T-cell (primary cell): ENCODE data around the gene GPR179. TPM values are rescaled to one million over a fixed set of nuclear protein-coding genes. Genes with fewer than 3 reads are reported as not detected.

Experiments
- ATAC-seq, 4 experiments: fragments of 200-7000 bp in 3 of 4; fragments of 150-1000 bp in 1 of 4; cut with Tn5 transposase; replicated peaks in 1 of 4; 1 replicate in 3 of 4; 2 replicates in 1 of 4; pipeline ENCODE4 v1.10.0; 2021; ENCODE audit warnings: moderate library complexity in 3 of 4, mild to moderate bottlenecking in 2 of 4, moderate number of reproducible peaks in 1 of 4
- CTCF ChIA-PET, 2 donors: fragments of 300-600 bp; sonication (Branson Sonifier 250); formaldehyde crosslinking; loops; one replicate each; lab custom pipeline; 2022; ENCODE audit warnings: antibody characterized with exemption in 2 of 2; lab: Charles Lee
- POLR2A ChIA-PET, 2 donors: fragments of 300-600 bp; sonication (Branson Sonifier 250); formaldehyde crosslinking; loops; one replicate each; lab custom pipeline; 2022; ENCODE audit warnings: antibody characterized with exemption in 2 of 2; lab: Charles Lee
- DNase-seq, 35 experiments: peaks; one replicate each; pipeline versions ENCODE4 v3.0.0 to v3.0.0-alpha.2; 2013 to 2023
- H3K27ac ChIP-seq: one replicate; pipeline ENCODE4 v1.5.1; 2013; ENCODE audit warnings: low read length
- H3K27me3 ChIP-seq, 2 experiments: replicated peaks in 1 of 2; 1 replicate in 1 of 2; 2 replicates in 1 of 2; pipeline versions ENCODE4 v1.6.1 to v1.7.0; 2013; ENCODE audit warnings: low read length in 1 of 2, mixed read lengths in 1 of 2; ENCODE audit not compliant: control insufficient read depth in 2 of 2, insufficient read depth in 2 of 2; ENCODE audit errors: extremely low read depth in 1 of 2
- H3K36me3 ChIP-seq, 2 donors: 1 replicate in 1 of 2; 2 replicates in 1 of 2; pipeline versions ENCODE4 v1.6.1 to v1.7.0; 2013; ENCODE audit warnings: low read length in 1 of 2; ENCODE audit not compliant: control insufficient read depth in 2 of 2, insufficient read depth in 1 of 2; ENCODE audit errors: extremely low read depth in 1 of 2
- H3K4me1 ChIP-seq, 2 experiments: 1 replicate in 1 of 2; 2 replicates in 1 of 2; pipeline versions ENCODE4 v1.6.1 to v1.7.0; 2013; ENCODE audit warnings: low read length in 2 of 2, mixed read lengths in 1 of 2; ENCODE audit not compliant: insufficient read depth in 2 of 2, control insufficient read depth in 1 of 2; ENCODE audit errors: extremely low read depth in 1 of 2
- H3K4me3 ChIP-seq, 2 donors: 1 replicate in 1 of 2; 2 replicates in 1 of 2; pipeline versions ENCODE4 v1.5.1 to v1.7.0; 2013; ENCODE audit warnings: mild to moderate bottlenecking in 2 of 2, low read length in 1 of 2, moderate library complexity in 1 of 2; ENCODE audit not compliant: control insufficient read depth in 1 of 2; ENCODE audit errors: extremely low read depth in 1 of 2
- H3K9me3 ChIP-seq: 2 replicates; pipeline ENCODE4 v1.7.0; 2013
- H3K27ac Mint-ChIP-seq, 2 donors: one replicate each; pipeline ENCODE4 v1.8.0; 2020 to 2021; ENCODE audit warnings: mild to moderate bottlenecking in 2 of 2, mixed read lengths in 2 of 2
- H3K27me3 Mint-ChIP-seq, 2 donors: one replicate each; pipeline ENCODE4 v1.8.0; 2021 to 2022; ENCODE audit warnings: mixed read lengths in 2 of 2
- H3K36me3 Mint-ChIP-seq: one replicate; pipeline ENCODE4 v1.8.0; 2021; ENCODE audit warnings: mixed read lengths
- H3K4me1 Mint-ChIP-seq, 3 donors: one replicate each; pipeline ENCODE4 v1.8.0; 2020 to 2022; ENCODE audit warnings: mixed read lengths in 3 of 3, mild to moderate bottlenecking in 1 of 3
- H3K4me3 Mint-ChIP-seq, 3 donors: one replicate each; pipeline ENCODE4 v1.8.0; 2020 to 2022; ENCODE audit warnings: mild to moderate bottlenecking in 3 of 3, mixed read lengths in 3 of 3, moderate library complexity in 3 of 3
- H3K9me3 Mint-ChIP-seq, 3 donors: one replicate each; pipeline ENCODE4 v1.8.0; 2020 to 2022; ENCODE audit warnings: mixed read lengths in 3 of 3
- WGBS: methylation state at CpG from one replicate; pipeline ENCODE4 v1.1.5; 2013; ENCODE audit warnings: missing lambda C conversion rate; ENCODE audit not compliant: insufficient coverage; 5-methylcytosine and 5-hydroxymethylcytosine counted together
- total RNA-seq, 35 experiments: library from RNA in 6 of 35; stranded (reverse) in 6 of 35; fragments of 120-200 nt in 1 of 35; gene quantifications; one replicate each; pipeline versions ENCODE4 v1.2.1 to v1.2.4 and lab custom pipeline; 2013 to 2026

Gene GPR179
- total RNA-seq, 5 donors from 2014 or later (not counting 1 experiment from before 2014, with no cell fraction given): 0.03 to 0.53 (median 0.08) TPM; not detected in 1

DNA sequence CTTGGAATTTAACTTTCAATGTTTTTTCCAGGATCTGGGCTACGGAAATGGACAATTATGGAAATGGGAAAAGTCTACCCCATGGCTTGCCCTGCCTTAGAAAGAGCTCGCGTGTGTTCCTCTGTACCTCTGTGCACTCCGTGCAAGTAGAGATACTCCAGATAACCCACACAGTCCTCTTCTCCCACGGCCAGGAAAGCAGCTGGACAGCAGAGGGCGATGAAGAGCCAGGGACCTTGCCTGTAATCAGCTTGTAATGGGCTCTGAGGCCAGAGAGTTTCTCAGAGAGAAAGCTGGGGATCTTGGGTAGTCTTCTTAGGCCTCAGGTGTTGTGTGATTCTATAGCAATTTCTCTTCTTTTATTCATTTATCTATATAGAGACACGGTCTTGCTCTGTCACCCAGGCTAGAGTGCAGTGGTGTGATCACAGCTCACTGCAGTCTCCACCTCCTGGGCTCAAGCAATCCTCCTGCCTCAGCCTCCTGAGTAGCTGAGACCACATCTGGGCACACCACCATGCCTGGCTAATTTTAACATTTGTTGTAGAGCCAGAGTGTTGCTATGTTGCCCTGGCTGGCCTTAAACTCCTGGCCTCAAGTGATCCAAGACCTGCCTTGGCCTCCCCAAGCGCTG, 5.5 kb upstream of the GPR179 start:
- Histone ChIP-seq H3K36me3 (no peaks in the 10 kb centered on the region), H3K27ac (no peak overlapping the region), H3K9me3 (no peaks in the 10 kb centered on the region), H3K4me3 (no peak overlapping the region), H3K27me3 (peaks cover 0 to 6% of the 10 kb centered on the region in 2 experiments), H3K4me1 (peaks cover 3 to 19% of the 10 kb centered on the region in 2 experiments)
- CTCF ChIA-PET: interaction anchor here (0.6 to 4.3 kb wide), 14 partner anchors 10 to 210 kb away, joined by 3 to 51 read pairs (median 4); no protein-coding TSS in a partner anchor
- ATAC-seq (peak; percentile 47 to 53 (median 52)), DNase-seq (peak; percentile 59 to 89 (median 79))
- WGBS: 100% methylated on average over 1 of the region's 8 CpGs
- Mint-ChIP-seq H3K9me3 (no peaks in the 10 kb centered on the region), H3K36me3 (no peaks in the 10 kb centered on the region), H3K4me3 (peak overlapping the region in 1 of 3 donors; percentile 25), H3K4me1 (peaks cover 24 to 27% (median 27%) of the 10 kb centered on the region in 3 donors), H3K27me3 (peaks cover 0 to 7% of the 10 kb centered on the region in 2 donors), H3K27ac (no peak overlapping the region)
- POLR2A ChIA-PET: no interaction called here

DNA sequence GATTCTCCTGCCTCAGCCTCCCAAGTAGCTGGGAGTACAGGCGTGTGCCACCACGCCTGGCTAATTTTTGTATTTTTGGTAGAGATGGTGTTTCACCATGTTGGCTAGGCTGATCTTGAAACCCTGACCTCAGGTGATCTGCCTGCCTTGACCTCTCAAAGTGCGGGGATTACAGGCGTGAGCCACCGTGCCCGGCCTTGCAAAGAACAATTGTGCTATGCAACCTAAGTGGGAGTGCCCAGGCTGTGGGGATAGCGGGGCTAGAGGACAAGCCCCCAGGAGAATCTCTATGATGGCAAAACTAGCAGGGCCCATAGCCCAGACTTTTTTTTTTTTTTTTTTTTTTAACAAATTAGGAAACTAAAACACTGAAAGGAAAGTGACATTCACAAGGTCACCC, 2.0 kb upstream of the GPR179 start:
- CTCF ChIA-PET: interaction anchor here in 1 of 2 donors (0.8 kb wide), 1 partner anchor 70 kb away, joined by 3 read pairs; no protein-coding TSS in a partner anchor
- Mint-ChIP-seq H3K27me3 (peaks cover 8 to 12% of the 10 kb centered on the region in 2 donors), H3K9me3 (no peaks in the 10 kb centered on the region), H3K4me1 (peaks cover 6 to 7% (median 6%) of the 10 kb centered on the region in 3 donors), H3K27ac (no peak overlapping the region), H3K36me3 (no peaks in the 10 kb centered on the region), H3K4me3 (no peak overlapping the region)
- Histone ChIP-seq H3K36me3 (no peaks in the 10 kb centered on the region), H3K27me3 (peaks cover 0 to 29% of the 10 kb centered on the region in 2 experiments), H3K9me3 (no peaks in the 10 kb centered on the region), H3K4me1 (no peaks in the 10 kb centered on the region), H3K4me3 (no peak overlapping the region), H3K27ac (no peak overlapping the region)
- POLR2A ChIA-PET: interaction anchor here in 1 of 2 donors (0.6 kb wide), 1 partner anchor 900 kb away, joined by 14 read pairs; no protein-coding TSS in a partner anchor
- DNase-seq (no peak), ATAC-seq (no peak)
- 97% methylated on average over 5 of the region's 7 CpGs for WGBS

DNA sequence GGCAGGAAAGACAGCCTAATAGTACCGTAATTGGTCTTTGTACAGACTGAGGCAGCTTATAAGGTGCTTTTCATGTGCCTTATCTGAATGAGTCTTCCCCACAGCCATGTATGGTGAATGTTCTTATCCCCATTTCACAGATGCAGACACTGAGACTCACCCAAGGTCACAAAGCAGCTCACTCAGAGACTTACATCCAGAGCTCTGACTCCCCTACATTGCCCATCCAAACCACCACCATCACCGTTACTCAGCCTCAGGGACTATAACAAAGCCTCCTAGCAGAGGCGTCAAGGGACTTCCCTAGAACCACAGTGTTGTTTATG, 627 bp upstream of the GPR179 start:
- Histone ChIP-seq H3K4me1 (no peaks in the 10 kb centered on the region), H3K9me3 (no peaks in the 10 kb centered on the region), H3K4me3 (no peak overlapping the region), H3K27ac (no peak overlapping the region), H3K27me3 (peaks cover 0 to 29% of the 10 kb centered on the region in 2 experiments), H3K36me3 (no peaks in the 10 kb centered on the region)
- Mint-ChIP-seq H3K27me3 (peaks cover 8 to 12% of the 10 kb centered on the region in 2 donors), H3K4me1 (peaks cover 3 to 6% (median 4%) of the 10 kb centered on the region in 3 donors), H3K27ac (no peak overlapping the region), H3K9me3 (no peaks in the 10 kb centered on the region), H3K4me3 (no peak overlapping the region), H3K36me3 (no peaks in the 10 kb centered on the region)
- no peak for DNase-seq
- ChIA-PET POLR2A (no interaction called here), CTCF (interaction anchor here in 1 of 2 donors (0.5 kb wide), 1 partner anchor 594 kb away, joined by 3 read pairs; no protein-coding TSS in a partner anchor)
- 79% methylated on average over 2 of the region's 3 CpGs for WGBS
- no peak for ATAC-seq

DNA sequence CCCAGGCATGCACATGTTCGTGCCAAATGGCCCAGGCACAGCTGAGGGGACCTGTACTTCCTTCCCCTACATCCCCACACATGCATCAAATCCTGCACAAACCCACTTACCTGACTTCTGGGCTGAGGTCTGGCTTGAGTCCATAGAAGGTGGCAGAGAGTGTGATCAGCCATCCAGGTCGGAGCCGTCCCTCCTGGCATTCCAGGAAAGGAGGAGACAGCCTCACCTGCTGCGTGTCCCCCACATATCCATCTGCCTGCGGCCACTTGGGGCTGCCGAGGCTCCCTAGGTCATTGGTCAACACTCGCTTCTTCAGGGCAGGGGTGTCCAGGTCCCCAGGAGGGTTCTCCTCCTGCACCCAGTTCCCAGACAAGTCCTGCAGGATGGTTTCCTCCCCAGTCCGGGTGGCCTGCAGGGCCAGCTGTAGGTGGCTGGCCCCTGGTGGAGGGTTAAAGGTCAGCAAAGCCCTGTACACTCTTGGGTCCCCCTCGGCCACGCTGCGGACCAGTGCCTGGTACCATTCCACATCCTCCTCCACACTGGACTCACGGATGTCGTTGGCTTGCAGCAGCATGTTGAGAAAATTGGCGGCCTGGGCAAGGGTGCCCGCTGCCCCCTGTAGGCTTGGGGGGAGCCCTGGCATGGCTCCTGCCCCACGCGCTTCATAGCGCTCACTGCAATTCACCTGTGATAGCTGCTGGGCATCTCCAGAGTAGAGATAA, 709 bp downstream of the GPR179 start:
- Mint-ChIP-seq H3K27ac (no peak overlapping the region), H3K9me3 (no peaks in the 10 kb centered on the region), H3K27me3 (peaks cover 8 to 12% of the 10 kb centered on the region in 2 donors), H3K36me3 (no peaks in the 10 kb centered on the region), H3K4me3 (no peak overlapping the region), H3K4me1 (no peaks in the 10 kb centered on the region)
- CTCF ChIA-PET: no interaction called here
- no peak overlapping the region for H3K4me3 ChIP-seq
- no peaks in the 10 kb centered on the region for H3K36me3 ChIP-seq
- DNase-seq (no peak), ATAC-seq (no peak)
- 87% methylated on average over 16 of the region's 18 CpGs for WGBS
- H3K9me3 ChIP-seq: no peaks in the 10 kb centered on the region
- POLR2A ChIA-PET: no interaction called here
- no peak overlapping the region for H3K27ac ChIP-seq
- H3K27me3 ChIP-seq: peaks cover 0 to 29% of the 10 kb centered on the region in 2 experiments
- no peaks in the 10 kb centered on the region for H3K4me1 ChIP-seq

DNA sequence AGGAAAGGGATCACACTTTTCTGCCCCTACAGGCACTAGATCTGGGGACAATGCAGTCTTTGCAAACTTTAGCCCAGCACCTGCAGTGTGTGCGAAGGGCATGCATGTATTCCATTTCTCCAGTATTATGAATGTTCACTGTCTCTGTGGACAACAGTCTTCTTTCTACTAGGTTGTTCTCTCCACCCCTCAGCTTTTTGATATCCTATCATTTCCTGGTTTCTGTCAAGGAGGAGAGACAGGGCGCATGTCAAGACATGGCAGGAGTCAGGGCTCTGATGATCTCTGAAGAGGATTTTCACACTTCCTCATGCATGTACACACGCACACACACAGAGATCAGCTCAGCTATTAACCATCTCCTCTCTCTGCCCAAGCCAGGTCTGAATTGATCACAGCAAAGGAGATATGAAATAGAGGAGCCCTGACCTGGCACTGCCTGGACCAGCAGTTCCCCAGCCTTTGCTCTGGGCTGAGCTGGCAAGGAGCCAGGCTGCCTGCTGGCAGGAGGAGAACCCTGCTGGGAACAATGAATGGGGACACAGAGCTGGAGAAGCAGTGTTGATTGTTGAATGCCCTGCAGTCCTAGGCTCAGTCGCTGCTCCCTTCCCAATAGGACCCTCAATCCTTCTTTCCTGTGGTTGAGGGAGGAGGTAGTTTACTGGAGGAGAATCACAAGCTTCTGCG, 2.6 kb downstream of the GPR179 start:
- no peak for DNase-seq
- Mint-ChIP-seq H3K27me3 (peaks cover 8 to 12% of the 10 kb centered on the region in 2 donors), H3K27ac (no peak overlapping the region), H3K36me3 (no peaks in the 10 kb centered on the region), H3K4me1 (no peaks in the 10 kb centered on the region), H3K4me3 (no peak overlapping the region), H3K9me3 (no peaks in the 10 kb centered on the region)
- ATAC-seq: no peak
- ChIA-PET POLR2A (no interaction called here), CTCF (interaction anchor here (0.5 to 0.6 kb wide), 2 partner anchors 26 to 73 kb away, joined by 3 to 6 read pairs; no protein-coding TSS in a partner anchor)
- Histone ChIP-seq H3K9me3 (no peaks in the 10 kb centered on the region), H3K36me3 (no peaks in the 10 kb centered on the region), H3K27ac (no peak overlapping the region), H3K27me3 (peaks cover 0 to 29% of the 10 kb centered on the region in 2 experiments), H3K4me1 (no peaks in the 10 kb centered on the region), H3K4me3 (no peak overlapping the region)
- WGBS: 83% methylated on average over 2 of the region's 5 CpGs

DNA sequence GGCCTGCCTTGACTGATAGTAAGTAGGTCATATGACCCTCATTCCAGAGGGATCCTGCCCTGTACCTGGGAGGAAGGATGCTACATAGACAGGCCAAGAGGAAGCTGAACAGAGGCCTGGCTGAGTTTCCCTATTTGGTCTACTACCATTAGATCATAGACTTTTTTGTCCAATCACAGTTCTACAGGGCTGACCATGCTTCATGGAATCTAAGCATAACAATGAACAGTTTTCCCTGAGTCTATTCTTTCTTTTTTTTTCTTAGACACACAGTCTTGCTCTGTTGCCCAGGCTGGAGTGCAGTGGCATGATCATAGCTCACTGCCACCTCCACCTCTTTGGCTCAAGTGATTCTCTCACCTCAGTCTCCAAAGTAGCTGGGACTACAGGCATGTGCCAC, 3.9 kb downstream of the GPR179 start:
- Histone ChIP-seq H3K27ac (no peak overlapping the region), H3K4me3 (no peak overlapping the region), H3K9me3 (no peaks in the 10 kb centered on the region), H3K4me1 (no peaks in the 10 kb centered on the region), H3K27me3 (peaks cover 0 to 30% of the 10 kb centered on the region in 2 experiments), H3K36me3 (no peaks in the 10 kb centered on the region)
- POLR2A ChIA-PET: no interaction called here
- Mint-ChIP-seq H3K4me1 (no peaks in the 10 kb centered on the region), H3K4me3 (no peak overlapping the region), H3K27ac (no peak overlapping the region), H3K9me3 (no peaks in the 10 kb centered on the region), H3K36me3 (no peaks in the 10 kb centered on the region), H3K27me3 (peaks cover 8 to 10% of the 10 kb centered on the region in 2 donors)
- DNase-seq: no peak
- no peak for ATAC-seq
- CTCF ChIA-PET: interaction anchor here in 1 of 2 donors (0.7 kb wide), 1 partner anchor 55 kb away, joined by 3 read pairs; no protein-coding TSS in a partner anchor
